ENCODE results near the gene ARHGEF9. TPM values are rescaled to one million over a fixed set of nuclear protein-coding genes. Genes with fewer than 3 reads are reported as not detected.

The ARHGEF9 gene
- polyA plus RNA-seq, 1 donor from 2014 or later = 71.9 TPM

- no peaks in the 10 kb centered on the region for H3K36me3 ChIP-seq (ENCODE audit: insufficient read depth, low read length)
- no peaks in the 10 kb centered on the region for H3F3A ChIP-seq (ENCODE audit: insufficient read depth, low read length, poor library complexity, severe bottlenecking)
- no peak overlapping the region for H3K27ac ChIP-seq (ENCODE audit: low read length)
- no peak overlapping the region for H3K4me3 ChIP-seq (ENCODE audit: low read length)
- H3K9me2 ChIP-seq (ENCODE audit: insufficient read depth, low read length) = no peaks in the 10 kb centered on the region
- H3K9ac ChIP-seq (ENCODE audit: low read length) = no peak overlapping the region
- no peak overlapping the region for H2AFZ ChIP-seq (ENCODE audit: low read depth, low read length)
- no peak for TF ChIP-seq EP300 (conservative IDR thresholded peaks at IDR 0.05; ENCODE audit: poor library complexity, severe bottlenecking)
- TF ChIP-seq, protein P1, sequence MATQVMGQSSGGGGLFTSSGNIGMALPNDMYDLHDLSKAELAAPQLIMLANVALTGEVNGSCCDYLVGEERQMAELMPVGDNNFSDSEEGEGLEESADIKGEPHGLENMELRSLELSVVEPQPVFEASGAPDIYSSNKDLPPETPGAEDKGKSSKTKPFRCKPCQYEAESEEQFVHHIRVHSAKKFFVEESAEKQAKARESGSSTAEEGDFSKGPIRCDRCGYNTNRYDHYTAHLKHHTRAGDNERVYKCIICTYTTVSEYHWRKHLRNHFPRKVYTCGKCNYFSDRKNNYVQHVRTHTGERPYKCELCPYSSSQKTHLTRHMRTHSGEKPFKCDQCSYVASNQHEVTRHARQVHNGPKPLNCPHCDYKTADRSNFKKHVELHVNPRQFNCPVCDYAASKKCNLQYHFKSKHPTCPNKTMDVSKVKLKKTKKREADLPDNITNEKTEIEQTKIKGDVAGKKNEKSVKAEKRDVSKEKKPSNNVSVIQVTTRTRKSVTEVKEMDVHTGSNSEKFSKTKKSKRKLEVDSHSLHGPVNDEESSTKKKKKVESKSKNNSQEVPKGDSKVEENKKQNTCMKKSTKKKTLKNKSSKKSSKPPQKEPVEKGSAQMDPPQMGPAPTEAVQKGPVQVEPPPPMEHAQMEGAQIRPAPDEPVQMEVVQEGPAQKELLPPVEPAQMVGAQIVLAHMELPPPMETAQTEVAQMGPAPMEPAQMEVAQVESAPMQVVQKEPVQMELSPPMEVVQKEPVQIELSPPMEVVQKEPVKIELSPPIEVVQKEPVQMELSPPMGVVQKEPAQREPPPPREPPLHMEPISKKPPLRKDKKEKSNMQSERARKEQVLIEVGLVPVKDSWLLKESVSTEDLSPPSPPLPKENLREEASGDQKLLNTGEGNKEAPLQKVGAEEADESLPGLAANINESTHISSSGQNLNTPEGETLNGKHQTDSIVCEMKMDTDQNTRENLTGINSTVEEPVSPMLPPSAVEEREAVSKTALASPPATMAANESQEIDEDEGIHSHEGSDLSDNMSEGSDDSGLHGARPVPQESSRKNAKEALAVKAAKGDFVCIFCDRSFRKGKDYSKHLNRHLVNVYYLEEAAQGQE (IDR thresholded peaks at IDR 0.05; ENCODE audit: borderline replicate concordance) = no peak
- TF ChIP-seq SMC3 (conservative IDR thresholded peaks at IDR 0.05; ENCODE audit: poor library complexity) = no peak
- TF ChIP-seq TAF1 (IDR thresholded peaks at IDR 0.05; ENCODE audit: low read depth) = no peak
- no peak for TF ChIP-seq MXI1 (conservative IDR thresholded peaks at IDR 0.05; ENCODE audit: poor library complexity, severe bottlenecking)
- TF ChIP-seq EZH2 (IDR thresholded peaks at IDR 0.05; ENCODE audit: borderline replicate concordance, insufficient read depth, low read length, poor library complexity, severe bottlenecking) = no peak
- no peak for TF ChIP-seq RAD21 (conservative IDR thresholded peaks at IDR 0.05)
- no peak for TF ChIP-seq POLR2AphosphoS5 (IDR thresholded peaks at IDR 0.05)
- no peak for TF ChIP-seq CTCF (IDR thresholded peaks at IDR 0.05; ENCODE audit: poor library complexity, severe bottlenecking)
- no peaks in the 10 kb centered on the region for H3K79me2 ChIP-seq (replicated peaks; ENCODE audit: insufficient read depth, low read length)
- no peaks in the 10 kb centered on the region for H4K20me1 ChIP-seq (ENCODE audit: insufficient read depth)
- H3K4me2 ChIP-seq (ENCODE audit: low read length) = no peak overlapping the region
- H3K27me3 ChIP-seq (ENCODE audit: insufficient read depth, low read depth, low read length) = no peaks in the 10 kb centered on the region
- H3K9me3 ChIP-seq (ENCODE audit: low read length) = no peaks in the 10 kb centered on the region
Measured at GRCh38 chrX:63675716-63676115, 109.3 kb downstream of the ARHGEF9 start.

DNA sequence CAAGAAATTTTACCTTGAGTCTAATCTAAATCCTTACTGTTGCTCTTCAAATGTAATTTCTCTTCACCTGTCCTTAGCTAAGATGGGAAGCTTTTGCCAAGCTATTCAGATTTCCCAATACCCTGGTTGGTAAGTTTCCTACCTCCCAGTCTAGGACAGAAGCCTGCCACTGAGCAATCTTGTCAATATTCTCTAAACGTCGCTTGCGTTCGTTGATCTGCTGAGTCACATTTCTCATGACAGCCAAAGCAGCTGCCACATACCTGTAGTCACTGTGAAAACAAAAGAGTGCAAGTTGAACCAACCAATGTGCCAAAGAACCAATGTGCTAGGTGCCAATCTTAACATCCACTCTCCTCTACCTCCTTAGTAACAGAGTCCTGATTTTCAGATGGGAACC, 111.1 kb downstream of the ARHGEF9 start:
- Histone ChIP-seq H3K4me3 (ENCODE audit: low read length) (no peak overlapping the region), H3K79me2 (replicated peaks; ENCODE audit: insufficient read depth, low read length) (no peaks in the 10 kb centered on the region), H3K36me3 (ENCODE audit: insufficient read depth, low read length) (no peaks in the 10 kb centered on the region), H4K20me1 (ENCODE audit: insufficient read depth) (no peaks in the 10 kb centered on the region), H2AFZ (ENCODE audit: low read depth, low read length) (no peak overlapping the region), H3K4me2 (ENCODE audit: low read length) (no peak overlapping the region), H3K9me2 (ENCODE audit: insufficient read depth, low read length) (no peaks in the 10 kb centered on the region), H3K9me3 (ENCODE audit: low read length) (no peaks in the 10 kb centered on the region), H3K27me3 (ENCODE audit: insufficient read depth, low read depth, low read length) (no peaks in the 10 kb centered on the region), H3K9ac (ENCODE audit: low read length) (no peak overlapping the region), H3K27ac (ENCODE audit: low read length) (no peak overlapping the region), H3F3A (ENCODE audit: insufficient read depth, low read length, poor library complexity, severe bottlenecking) (no peaks in the 10 kb centered on the region)
- no peak for TF ChIP-seq POLR2AphosphoS5 (IDR thresholded peaks at IDR 0.05)
- TF ChIP-seq CTCF (IDR thresholded peaks at IDR 0.05; ENCODE audit: poor library complexity, severe bottlenecking) = no peak
- no peak for TF ChIP-seq SMC3 (conservative IDR thresholded peaks at IDR 0.05; ENCODE audit: poor library complexity)
- TF ChIP-seq RAD21 (conservative IDR thresholded peaks at IDR 0.05) = no peak
- TF ChIP-seq MXI1 (conservative IDR thresholded peaks at IDR 0.05; ENCODE audit: poor library complexity, severe bottlenecking) = no peak
- TF ChIP-seq, protein P1 (IDR thresholded peaks at IDR 0.05; ENCODE audit: borderline replicate concordance) = no peak
- TF ChIP-seq EZH2 (IDR thresholded peaks at IDR 0.05; ENCODE audit: borderline replicate concordance, insufficient read depth, low read length, poor library complexity, severe bottlenecking) = no peak
- TF ChIP-seq TAF1 (IDR thresholded peaks at IDR 0.05; ENCODE audit: low read depth) = no peak
- TF ChIP-seq EP300 (conservative IDR thresholded peaks at IDR 0.05; ENCODE audit: poor library complexity, severe bottlenecking) = no peak

Data from neural cell (in vitro differentiated cells).